Osteocyte (in vitro differentiated cells): ENCODE data around the gene SENP8. TPM values are rescaled to one million over a fixed set of nuclear protein-coding genes. Genes with fewer than 3 reads are reported as not detected.

Source experiments
- DNase-seq: peaks from one replicate; pipeline ENCODE4 v3.0.0; 2021; ENCODE audit warnings: mixed read lengths; ENCODE audit not compliant: unreplicated experiment; ENCODE audit errors: extremely low spot score
- H3K27ac Mint-ChIP-seq: one replicate; pipeline ENCODE4 v1.8.0; 2021; ENCODE audit warnings: mild to moderate bottlenecking, mixed read lengths; ENCODE audit not compliant: unreplicated experiment
- H3K27me3 Mint-ChIP-seq: one replicate; pipeline ENCODE4 v1.8.0; 2021; ENCODE audit warnings: mixed read lengths; ENCODE audit not compliant: unreplicated experiment
- H3K36me3 Mint-ChIP-seq: one replicate; pipeline ENCODE4 v1.8.0; 2021; ENCODE audit warnings: mixed read lengths; ENCODE audit not compliant: unreplicated experiment
- H3K4me1 Mint-ChIP-seq: one replicate; pipeline ENCODE4 v1.8.0; 2021; ENCODE audit warnings: mixed read lengths; ENCODE audit not compliant: unreplicated experiment
- H3K4me3 Mint-ChIP-seq: one replicate; pipeline ENCODE4 v1.8.0; 2021; ENCODE audit warnings: mild to moderate bottlenecking, moderate library complexity, mixed read lengths; ENCODE audit not compliant: unreplicated experiment
- H3K9me3 Mint-ChIP-seq: one replicate; pipeline ENCODE4 v1.8.0; 2021; ENCODE audit warnings: mixed read lengths; ENCODE audit not compliant: unreplicated experiment
- total RNA-seq: library from RNA; stranded (reverse); gene quantifications from 2 replicates; pipeline ENCODE4 v1.2.1, GENCODE V29; 2021
- TF ChIP-seq, protein P1 (sequence below): fragments of 200-600 bp; sonication (generic); IDR thresholded peaks from 2 replicates; pipeline ENCODE4 v1.5.0; 2021; ENCODE audit warnings: antibody characterized with exemption, mild to moderate bottlenecking, moderate library complexity

Gene SENP8
- total RNA-seq, 1 donor from 2014 or later: 4.0 TPM

DNA sequence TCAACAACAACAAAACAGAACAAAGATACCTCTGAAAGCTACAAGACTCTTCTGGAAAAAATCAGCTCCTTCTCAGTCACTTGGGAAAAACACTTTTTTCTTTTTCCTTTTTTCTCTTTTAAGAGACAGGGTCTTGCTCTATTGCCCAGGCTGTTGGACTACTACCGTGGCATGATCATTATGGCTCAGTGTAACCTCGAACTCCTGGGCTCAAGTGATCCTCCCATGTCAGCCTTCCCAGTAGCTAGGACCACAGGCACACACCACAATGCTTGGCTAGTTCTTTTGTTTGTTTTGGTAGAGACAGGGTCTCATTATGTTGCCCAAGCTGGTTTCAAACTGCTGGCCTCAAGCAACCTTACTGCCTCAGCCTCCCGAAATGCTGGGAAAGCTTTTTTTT, 13.1 kb upstream of the SENP8 start:
- TF ChIP-seq, protein P1, sequence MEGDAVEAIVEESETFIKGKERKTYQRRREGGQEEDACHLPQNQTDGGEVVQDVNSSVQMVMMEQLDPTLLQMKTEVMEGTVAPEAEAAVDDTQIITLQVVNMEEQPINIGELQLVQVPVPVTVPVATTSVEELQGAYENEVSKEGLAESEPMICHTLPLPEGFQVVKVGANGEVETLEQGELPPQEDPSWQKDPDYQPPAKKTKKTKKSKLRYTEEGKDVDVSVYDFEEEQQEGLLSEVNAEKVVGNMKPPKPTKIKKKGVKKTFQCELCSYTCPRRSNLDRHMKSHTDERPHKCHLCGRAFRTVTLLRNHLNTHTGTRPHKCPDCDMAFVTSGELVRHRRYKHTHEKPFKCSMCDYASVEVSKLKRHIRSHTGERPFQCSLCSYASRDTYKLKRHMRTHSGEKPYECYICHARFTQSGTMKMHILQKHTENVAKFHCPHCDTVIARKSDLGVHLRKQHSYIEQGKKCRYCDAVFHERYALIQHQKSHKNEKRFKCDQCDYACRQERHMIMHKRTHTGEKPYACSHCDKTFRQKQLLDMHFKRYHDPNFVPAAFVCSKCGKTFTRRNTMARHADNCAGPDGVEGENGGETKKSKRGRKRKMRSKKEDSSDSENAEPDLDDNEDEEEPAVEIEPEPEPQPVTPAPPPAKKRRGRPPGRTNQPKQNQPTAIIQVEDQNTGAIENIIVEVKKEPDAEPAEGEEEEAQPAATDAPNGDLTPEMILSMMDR: no peak
- Mint-ChIP-seq H3K9me3 (no peaks in the 10 kb centered on the region), H3K4me3 (no peak overlapping the region), H3K27ac (no peak overlapping the region), H3K27me3 (no peaks in the 10 kb centered on the region), H3K36me3 (no peaks in the 10 kb centered on the region), H3K4me1 (peaks cover 7% of the 10 kb centered on the region)
- DNase-seq: no peak

DNA sequence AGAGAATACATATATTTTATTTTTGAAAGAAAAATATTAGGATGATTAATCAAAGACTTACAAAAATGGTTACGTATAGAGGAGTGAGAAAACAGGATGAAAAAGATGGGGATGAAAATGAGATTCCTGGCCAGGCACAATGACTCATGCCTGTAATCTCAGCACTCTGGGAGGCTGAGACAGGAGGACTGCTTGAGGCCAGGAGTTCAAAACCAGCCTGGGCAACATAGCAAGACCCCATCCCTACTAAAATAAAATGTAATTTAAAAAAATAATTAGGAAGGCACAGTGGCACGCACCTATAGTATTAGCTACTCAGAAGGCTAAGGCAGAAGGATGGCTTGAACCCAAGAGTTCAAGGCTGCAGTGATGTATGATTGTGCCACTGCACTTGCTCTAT, 12.1 kb upstream of the SENP8 start:
- Mint-ChIP-seq H3K9me3 (no peaks in the 10 kb centered on the region), H3K27me3 (no peaks in the 10 kb centered on the region), H3K4me1 (peaks cover 11% of the 10 kb centered on the region), H3K4me3 (no peak overlapping the region), H3K36me3 (no peaks in the 10 kb centered on the region), H3K27ac (no peak overlapping the region)
- DNase-seq: no peak
- TF ChIP-seq, protein P1: no peak

DNA sequence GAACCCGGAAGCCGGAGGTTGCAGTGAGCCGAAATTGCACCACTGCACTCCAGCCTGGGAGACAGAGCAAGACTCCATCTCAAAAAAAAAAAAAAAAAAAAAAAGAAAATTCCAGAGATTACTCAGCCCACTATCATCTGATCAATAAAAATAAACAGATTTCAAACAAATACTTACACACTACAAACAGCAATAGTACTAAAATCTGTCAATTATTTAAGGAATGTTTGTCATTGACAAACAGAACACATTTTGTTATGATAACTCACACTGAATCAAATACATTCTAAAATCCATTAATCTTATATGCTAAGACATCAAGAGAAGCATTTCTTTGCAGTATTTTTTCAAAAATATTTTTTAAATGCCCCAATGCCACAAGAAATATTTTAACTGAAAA, 7.8 kb upstream of the SENP8 start:
- H3K4me3 Mint-ChIP-seq: no peak overlapping the region
- DNase-seq: no peak
- peaks cover 19% of the 10 kb centered on the region for H3K4me1 Mint-ChIP-seq
- peak overlapping the region; percentile 13 for H3K27ac Mint-ChIP-seq
- H3K27me3 Mint-ChIP-seq: no peaks in the 10 kb centered on the region
- no peaks in the 10 kb centered on the region for H3K9me3 Mint-ChIP-seq
- no peaks in the 10 kb centered on the region for H3K36me3 Mint-ChIP-seq
- TF ChIP-seq, protein P1: no peak

DNA sequence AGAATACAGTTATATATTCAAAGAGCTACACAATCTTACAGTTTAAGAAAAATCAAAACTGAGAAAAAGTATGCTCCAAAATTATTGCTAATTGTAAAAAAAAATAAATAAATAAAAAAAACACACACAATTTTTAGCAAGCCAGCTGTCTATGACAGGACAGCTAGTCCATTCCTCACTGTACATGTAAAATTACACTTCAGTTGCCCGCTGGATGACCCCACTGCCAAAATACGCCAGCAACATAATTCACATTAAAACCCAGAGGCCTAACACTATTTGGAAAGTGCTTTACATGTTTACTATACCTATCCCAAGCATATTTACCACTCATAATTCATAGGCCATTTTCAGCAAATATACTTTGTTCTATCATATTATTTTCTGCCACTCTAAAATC, 6.1 kb upstream of the SENP8 start:
- no peaks in the 10 kb centered on the region for H3K27me3 Mint-ChIP-seq
- no peaks in the 10 kb centered on the region for H3K9me3 Mint-ChIP-seq
- H3K36me3 Mint-ChIP-seq: no peaks in the 10 kb centered on the region
- H3K4me3 Mint-ChIP-seq: no peak overlapping the region
- peaks cover 32% of the 10 kb centered on the region for H3K4me1 Mint-ChIP-seq
- no peak overlapping the region for H3K27ac Mint-ChIP-seq
- DNase-seq: no peak
- TF ChIP-seq, protein P1: no peak

DNA sequence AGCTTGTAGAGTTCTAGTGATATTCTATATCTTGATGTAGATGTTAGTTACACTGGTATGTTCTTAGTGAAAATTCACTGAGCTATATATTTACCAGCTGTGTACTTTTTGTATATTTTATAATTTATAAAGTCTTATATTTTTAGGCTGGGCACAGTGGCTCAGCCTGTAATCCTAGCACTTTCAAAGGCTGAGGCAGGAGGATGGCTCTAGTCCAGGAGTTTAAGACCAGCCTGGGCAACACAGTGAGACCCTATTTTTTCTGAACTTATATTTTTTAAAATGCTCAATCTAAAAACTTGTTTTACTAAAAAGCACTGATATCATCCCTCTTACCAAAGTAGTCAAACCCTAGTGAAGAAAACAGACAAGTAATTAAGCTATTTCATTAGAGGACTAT, 5.4 kb upstream of the SENP8 start:
- no peak for DNase-seq
- Mint-ChIP-seq H3K4me3 (no peak overlapping the region), H3K27me3 (no peaks in the 10 kb centered on the region), H3K4me1 (peaks cover 32% of the 10 kb centered on the region), H3K9me3 (no peaks in the 10 kb centered on the region), H3K36me3 (no peaks in the 10 kb centered on the region), H3K27ac (no peak overlapping the region)
- TF ChIP-seq, protein P1: no peak
